Stimulated activated CD4-positive, alpha-beta T cell treated with anti-CD3 and anti-CD28 coated beads, Interleukin-1b, Interleukin-23, amount 100 ng/mL, for 1 hour (primary cell): ENCODE data around the gene EDN3.
"Not testable (repeated sequence)": the region's sequence is repeated elsewhere in the genome, so short reads cannot be mapped to it uniquely, and the experiment has no call there.

Source experiments
- DNase-seq, 2 donors: peaks; one replicate each; pipeline ENCODE4 v3.0.0-alpha.2; 2020; ENCODE audit warnings: low read depth in 2 of 2

EDN3 gene

DNA sequence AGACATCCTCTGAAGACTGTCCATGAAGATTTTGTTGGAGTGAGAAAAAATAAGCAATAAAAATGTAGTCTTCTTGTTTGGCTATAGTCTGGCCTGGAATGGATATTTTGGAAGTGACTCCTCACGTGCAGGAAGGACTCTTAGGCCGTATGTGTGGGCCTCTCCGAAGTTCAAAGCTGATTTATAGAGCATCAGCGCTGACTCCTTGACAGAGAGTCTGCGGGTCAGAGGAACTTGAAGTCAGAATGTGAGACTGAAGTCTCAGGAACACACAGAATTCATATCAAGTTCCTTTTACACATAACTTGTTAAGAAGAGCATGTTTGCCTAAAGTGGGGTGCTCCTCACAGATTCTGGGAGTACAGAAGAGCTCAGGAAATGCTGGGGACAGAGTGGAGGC lies 36.1 kb downstream of the EDN3 start:
- DNase-seq, result no peak

DNA sequence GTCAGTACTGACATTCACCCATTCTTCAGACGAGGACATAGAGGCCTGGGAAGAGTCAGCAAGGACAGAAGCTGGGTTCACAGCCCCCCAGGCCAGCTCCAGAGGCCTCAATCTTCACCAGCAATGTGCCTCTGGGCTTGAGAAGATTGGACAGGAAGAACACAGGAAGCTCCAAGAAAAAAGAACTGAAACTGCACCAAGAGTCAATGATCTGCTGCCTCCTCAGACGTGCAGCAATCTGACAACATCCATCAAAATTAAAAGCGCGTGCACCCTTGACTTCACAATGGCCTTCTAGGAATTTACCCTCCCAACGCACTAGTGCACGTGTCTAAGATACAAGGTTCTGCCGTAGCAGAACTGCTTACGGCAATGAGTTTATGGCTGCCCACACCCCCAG lies 38.0 kb downstream of the EDN3 start:
- not testable (repeated sequence) for DNase-seq

DNA sequence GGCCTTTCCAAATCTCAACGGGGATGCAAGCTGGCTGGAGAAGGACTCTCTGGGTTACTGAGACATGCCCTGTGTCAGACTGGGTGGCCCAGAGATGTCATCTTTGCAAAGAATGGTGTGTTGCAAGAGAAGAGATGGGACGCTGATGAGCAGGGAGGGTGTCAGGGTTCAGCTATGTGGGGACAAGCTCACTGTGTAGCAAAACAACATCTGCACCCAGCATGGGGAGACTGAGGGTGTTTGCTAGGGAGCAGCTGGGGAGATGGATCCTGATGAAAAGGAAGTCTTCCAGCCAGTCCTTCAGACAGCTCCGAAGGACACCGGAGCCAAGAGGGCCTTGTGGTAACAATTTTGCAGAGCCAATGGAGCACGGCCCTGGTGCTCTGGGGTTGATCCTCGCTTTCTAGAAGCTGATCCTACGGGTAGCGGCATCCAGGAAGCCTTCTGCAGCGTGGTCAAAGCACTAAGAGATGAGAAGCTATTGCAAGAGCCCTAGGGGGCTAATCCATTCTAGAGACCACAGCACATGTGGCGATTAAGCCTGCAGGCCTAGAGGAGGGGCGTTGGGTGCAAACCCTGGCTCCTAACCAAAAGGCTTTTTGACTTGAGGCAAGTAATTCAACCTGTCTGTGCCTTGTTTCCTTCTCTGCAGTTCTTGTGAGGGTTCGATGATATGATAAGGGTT lies 39.9 kb downstream of the EDN3 start:
- DNase-seq, result no peak

DNA sequence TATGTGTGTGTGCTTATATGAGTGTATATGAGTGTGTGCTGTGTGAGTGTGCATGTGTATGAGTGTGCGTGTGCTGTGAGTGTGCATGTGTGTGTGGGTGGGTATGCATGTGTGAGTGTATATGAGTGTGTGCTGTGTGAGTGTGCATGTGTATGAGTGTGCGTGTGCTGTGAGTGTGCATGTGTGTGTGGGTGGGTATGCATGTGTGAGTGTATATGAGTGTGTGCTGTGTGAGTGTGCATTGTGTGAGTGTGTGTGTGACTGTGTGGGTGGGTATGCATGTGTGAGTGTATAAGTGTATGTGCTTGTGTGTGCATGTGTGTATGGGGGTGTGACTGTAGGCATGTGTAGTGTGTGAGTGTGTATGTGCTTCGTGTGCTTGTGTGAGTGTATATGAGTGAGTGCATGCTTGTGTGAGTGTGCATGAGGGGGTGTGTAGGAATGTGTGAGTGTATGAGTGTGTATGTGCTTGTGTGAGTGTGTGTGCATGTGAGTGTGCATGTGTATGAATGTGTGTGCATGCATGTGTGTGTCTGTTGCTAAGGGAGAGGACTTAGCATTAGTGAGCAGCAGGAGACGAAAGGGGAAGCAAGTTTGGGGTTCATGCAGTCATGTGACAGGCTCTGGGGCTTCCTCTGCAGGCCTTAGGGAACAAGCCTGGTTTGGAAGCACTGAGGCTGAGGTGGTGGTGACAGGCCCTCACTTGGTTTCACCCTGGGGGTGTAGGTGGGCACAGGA lies 41.0 kb downstream of the EDN3 start:
- DNase-seq, result not testable (repeated sequence)

DNA sequence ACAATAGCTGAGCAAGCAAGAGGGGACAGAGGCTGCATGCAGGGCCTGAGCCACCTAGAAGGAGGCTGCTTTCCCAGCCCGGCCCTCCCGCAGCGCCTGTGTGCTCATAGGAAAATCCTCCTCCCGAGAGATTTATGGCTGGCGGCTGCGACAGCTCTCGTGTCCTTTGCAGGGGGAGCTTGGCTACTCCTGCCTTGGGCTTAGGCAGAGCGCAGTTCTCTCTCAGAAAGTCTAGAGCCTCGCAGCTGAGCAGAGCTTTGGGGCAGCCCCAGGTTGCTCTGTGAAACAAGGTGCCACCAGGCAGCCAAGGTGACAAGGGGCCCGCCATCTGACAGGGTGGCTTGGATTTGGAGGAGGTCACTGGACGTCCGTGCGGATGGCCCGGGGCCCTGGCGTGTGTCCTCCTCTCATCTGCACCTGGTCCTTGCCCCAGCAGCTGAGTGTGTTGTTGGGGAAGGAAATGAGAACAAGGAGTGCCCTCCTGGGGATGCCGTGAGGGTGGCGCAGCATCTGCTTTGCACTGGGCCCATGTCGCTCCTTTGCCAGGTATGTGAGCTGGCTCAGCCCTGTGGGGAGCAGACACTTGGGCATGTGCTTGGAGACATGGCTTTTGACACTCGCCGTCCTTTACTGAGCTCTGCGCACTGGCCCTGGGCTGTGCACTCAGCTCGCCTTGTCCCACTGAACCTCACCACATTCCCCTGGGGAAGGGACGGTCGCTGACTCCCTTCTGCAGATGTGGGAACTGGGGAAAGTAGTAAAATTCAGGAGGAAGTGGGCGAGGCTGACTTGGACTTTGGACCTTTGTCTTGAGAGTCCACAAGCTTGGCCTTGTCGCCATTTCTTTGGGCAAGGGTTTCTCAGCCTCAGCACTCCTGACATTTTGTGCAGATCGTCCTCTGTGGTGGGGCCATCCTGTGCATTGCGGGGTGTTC lies 41.9 kb downstream of the EDN3 start:
- DNase-seq, result no peak

DNA sequence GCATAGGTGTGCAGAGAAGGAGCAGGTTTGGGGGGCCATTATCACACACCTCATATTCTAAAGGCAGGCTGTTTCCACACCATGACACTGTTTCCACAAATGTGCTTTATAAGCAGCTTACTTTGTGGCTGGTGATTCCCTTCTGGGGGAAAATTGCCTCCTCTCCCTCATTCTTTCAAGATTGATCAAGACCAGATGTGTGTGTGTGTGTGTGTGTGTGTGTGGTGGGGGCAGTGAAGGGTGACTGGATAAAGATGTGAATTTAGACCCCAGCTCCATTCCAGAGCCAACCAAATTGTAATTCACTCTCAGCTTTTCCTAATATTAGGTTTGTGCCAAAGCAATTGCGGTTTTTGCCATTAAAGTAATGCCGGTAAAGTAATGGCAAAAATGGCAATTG lies 45.6 kb downstream of the EDN3 start:
- no peak for DNase-seq

DNA sequence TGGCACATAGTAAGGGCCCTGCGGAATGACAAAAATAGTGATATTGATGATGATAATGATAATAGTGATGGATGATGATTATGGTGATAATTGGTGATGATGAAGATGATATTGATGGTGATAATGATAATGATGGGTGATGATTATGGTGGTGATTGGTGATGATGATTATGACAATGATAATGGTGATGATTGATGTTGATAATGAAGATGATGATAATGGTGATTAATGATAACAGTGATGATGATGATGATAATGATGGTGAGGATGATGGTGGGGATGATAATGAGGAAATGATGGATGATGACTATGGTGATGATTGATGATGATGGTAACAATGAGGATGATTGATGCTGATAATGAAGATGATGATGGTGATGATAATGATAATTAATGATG lies 48.9 kb downstream of the EDN3 start:
- DNase-seq, result no peak

DNA sequence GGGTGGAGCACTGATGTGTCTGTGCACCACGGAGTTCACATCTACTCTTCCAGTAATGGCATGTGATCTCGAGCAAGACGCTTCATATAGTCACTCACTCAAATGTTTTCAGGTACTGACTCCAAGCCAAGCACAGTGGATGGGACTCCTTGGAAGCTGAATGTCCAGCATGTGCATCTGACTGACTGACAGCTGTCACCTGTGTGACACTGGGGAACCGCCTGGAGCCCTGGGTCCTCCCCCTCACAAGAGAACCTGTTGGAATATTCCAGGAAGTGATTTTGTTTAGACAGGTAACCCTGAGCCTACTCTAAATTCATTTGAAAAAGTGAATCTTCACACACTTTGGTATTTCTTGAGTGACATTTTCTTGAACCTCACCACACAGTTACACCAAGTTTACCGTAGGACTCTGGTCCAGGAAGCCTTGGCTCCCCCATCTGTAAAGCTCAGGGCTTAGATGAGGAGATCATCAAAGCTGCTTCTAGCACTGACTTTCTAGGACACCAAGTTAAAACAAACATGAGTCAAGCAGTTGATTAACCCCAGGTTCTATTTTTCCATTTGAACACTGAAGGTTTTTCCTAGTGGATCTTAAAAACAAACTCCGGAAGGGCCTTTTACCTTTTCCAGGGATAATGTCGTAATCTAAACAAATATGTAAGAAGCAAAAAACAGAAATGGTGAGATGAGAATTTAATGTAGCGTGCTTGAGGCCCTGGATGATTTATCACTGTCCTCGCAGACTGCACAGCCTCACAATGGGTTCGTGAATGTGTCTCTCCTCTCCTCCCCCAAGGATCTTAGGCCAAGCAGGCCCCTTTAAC lies 50.1 kb downstream of the EDN3 start:
- no peak for DNase-seq

DNA sequence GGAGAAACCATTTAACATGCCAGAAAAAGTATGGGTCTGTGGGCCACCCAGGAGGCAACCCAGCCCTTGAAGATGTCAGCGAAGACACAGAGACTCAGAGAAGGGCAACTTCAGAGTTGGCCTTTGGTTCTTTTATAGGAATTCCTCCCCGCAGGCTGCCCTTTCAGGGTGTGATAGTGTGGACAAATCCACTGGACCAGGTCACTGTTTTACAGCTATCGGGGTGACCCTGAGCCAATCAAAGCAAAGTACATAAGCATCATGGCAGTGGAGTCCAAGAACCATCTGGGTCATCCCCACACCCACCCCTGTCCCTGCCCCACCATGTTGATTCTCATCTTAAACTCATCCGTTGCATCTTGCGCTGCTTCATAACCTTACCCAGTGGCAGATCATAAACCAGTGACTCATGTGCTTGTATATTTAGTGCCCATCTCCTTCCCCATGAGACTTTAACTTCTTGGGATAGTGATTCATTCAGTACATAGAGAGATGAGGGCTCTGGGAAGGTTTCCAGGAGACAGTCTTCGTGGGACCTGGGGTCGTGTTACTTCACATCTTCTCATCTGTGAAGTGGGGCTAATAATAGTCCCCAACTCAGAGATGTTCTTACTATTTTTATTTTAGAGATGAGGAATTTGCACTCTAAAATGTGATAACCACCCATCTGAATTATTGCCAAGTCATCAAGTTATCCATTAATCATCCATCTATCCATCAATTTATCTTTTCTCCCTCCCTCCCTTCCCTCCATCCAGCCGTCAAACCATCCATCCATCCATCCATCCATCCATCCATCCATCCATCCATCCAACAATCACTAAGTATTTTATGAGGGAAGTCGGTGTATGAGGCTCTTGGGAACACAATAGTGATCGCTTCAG lies 51.0 kb downstream of the EDN3 start:
- DNase-seq, result no peak

DNA sequence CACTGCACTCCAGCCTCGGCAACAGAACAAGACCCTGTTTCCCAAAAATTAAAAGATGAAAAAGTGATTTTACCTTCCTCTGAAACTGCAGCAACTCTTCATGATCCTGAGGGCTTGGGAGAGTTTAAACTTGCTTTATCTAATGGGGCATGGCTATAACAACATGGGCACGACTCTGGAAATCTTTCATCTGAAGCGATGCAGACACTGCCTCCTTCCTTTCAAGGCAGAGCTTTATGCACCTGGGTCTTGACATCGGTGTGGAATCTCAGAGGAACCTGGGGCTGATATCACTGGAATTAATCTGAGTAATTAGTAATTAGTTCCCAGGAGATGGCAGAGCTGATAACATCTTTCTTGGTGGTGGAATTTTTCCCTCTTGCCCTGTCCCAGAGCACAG lies 52.1 kb downstream of the EDN3 start:
- no peak for DNase-seq

DNA sequence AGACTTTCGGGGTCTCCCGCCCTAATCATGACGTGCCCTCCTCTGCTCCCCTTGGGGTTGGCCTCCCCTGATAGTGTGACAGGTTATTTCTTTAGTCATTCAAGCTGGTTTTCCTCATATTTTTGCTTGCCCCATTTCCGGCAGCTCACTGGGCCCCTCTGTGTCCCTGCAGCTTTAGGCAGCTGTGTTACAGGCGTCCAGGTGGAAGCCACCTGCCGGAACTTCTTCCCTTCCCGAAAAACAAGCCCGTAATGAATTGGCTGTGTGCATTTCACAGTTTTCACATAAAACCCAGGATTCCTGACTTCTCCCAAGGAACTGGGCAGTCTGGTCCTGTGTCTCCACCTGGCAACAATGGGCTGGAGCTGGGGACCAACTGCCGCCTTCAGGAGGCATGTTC lies 52.6 kb downstream of the EDN3 start:
- no peak for DNase-seq

DNA sequence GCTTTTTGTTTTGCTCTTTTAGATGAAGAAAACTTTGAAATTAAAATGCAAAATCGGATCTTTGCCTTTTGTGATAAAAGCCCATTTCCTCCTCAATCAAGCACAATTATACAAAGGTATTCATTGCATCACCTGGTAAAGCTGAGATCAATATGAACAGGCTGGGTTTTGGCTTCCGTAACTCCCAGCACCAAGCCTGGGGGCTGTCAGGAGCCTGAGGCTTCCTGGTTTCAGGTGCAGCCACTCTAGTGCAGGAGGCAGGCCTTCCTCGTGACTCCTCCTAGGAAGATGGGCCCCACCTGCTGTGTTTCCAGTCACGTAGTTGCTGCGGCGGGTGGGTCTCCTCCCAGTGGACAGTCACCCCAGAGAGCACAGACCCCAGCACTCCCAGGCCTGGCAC lies 54.0 kb downstream of the EDN3 start:
- DNase-seq, result no peak

DNA sequence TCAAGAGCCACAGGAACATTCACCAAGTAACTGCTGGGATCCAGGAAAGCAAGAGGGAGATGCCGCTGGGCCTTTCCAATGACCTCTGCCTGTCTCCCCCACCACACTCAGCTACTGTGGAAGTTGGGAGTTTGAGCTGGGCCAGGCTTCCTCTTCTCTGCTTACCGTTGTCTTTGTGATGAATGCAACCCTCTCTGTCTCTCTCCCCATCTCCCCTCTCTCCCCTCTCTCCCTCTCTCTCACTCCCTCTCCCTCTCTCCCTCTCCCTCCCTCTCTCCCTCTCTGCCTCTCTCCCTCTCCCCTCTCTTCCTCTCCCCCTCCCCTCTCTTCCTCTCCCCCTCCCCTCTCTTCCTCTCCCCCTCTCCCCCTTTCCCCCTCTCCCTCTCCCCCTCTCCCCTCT lies 54.8 kb downstream of the EDN3 start:
- no peak for DNase-seq

DNA sequence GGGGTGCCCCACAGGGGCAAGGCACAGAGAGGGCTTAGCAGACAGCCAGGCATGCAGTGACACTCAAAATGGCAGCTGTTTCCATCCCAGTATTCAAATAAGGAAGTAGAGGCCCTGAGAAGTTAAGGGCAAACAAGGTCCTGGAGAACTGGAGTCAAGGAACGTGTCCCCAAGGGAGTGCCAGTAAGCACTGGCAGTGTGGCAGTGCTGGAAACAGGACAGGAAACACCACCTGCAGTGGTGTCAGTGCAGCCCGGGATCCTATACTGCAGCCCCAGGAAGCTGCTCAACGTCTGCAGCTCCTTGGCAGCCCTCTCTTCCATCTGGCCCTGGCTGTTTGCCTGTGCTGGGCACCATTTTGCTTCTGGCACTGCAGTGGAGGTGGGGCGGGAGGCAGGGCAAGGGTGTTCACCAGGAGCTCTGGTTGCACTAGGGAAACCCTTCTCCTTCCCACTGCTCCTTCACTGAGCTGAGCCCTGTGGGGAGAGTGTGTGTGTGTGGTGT lies 56.3 kb downstream of the EDN3 start:
- DNase-seq, result no peak

DNA sequence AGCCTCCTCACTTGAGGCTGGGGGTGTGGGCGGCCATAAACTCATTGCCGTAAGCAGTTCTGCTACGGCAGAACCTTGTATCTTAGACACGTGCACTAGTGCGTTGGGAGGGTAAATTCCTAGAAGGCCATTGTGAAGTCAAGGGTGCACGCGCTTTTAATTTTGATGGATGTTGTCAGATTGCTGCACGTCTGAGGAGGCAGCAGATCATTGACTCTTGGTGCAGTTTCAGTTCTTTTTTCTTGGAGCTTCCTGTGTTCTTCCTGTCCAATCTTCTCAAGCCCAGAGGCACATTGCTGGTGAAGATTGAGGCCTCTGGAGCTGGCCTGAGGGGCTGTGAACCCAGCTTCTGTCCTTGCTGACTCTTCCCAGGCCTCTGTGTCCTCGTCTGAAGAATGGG lies 58.4 kb downstream of the EDN3 start:
- DNase-seq, result not testable (repeated sequence)

DNA sequence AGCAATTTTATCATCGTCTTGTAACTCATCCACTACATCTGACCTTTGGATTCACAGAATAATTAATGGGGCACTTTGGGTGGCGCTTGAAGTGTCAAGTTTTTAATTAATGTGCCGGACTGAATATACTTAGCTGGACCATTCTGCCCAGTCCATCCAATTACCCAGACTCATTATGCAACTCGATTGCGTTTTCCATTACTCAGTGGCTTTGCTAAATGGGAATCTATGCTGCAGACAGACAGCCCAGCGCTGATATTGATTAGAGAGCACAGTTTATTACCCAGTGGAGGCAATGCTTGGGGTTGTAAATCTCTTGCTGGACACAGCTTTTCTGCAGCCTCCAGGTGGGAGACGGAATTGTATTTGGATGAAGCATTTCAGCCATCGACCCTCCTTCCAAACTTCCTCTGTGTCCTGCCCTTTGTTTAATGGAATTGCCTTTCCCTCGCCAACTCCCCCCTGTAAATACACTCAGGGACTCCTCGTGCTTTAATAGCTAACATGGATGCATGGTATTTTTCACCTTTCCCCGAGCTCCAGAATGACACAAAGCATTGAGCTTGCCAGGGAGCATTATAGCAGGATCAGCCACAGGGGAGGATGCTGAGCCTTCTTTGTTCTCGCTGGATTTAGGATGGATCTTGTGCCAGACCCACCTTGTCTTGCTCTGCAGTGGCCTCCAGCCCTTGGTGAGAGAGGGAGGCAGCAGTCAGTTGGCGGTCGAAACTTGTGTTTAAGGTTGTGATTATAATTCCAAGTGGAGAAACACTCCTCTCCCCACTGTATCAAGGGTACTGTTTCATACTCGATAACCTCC lies 59.7 kb downstream of the EDN3 start:
- DNase-seq, result no peak

DNA sequence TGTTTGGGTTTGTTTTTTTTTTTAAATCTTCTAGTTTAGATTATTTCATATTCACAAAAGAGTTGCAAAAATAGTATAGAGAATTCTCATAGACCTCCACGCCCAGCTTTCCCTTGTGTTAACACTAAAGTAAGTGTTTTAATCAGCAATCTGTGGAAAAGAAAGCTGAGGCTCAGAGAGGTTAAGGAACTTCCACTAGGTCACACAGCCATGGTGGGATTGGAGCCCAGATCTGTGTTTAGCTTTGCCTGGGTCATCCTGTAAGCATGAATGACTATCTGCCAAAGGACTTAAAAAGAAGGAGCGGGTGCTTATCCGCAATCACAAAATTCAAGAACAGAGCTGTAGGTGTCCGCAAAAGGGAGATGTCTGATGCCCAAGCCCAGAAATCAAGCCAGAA lies 60.5 kb downstream of the EDN3 start:
- DNase-seq, result no peak

DNA sequence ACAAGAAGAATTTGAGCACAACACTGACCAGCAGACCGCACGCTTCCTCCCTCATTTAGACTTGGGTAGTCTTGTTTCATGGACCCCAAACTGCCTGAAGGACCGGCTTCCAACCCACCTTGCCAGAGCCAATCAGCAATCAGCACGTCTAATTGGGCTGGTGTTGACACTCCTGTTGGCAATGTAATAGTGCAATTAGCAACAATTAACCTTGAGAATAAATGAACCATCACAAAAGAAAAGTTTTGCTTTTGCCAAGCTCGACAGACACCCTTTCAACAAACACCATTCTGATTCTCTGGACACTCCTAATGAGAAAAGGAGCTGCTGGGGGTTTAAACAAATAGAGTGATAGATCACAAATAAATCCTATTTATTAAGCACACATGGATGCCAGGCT lies 61.0 kb downstream of the EDN3 start:
- no peak for DNase-seq

DNA sequence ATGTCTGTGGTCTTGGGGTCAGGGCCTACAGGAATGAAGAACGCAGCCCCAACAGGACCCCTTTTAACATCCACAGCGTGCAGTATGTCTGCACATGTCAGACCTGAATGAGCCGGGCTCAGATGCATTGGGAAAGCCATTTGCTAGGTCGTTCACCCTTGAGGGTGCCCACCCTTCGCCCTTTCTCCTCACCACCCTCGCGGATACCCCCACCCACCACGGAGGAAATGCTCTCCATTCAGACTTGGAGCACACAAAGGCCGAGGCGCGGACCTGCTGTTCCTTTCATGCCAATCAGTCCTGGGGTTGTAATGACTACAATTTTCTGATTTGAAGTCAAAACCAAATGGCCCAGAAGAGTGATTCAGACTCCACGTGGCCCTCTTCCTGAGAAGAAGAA lies 62.7 kb downstream of the EDN3 start:
- DNase-seq, result no peak

DNA sequence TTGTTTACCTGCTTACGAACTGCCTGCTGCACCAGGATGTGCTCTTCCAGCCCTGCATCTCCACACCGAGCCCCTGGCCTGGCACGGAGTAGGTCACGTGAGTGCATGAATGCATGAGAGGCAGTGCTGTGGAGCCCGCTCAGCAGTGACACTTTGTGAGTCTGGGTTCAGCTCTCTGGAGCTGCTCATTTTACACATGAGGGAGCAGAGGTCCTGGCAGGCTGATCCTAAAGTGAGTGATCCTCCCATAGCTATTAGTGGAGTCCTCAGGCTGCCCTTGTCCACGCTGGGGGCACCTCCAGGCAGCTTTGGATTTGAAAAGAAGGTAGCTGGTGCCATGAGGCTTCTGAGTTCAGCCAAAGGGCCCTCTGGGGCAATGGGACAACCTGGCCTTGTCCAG lies 64.2 kb downstream of the EDN3 start:
- no peak for DNase-seq
